ENCODE data around the gene MYO5B. TPM values are rescaled to one million over a fixed set of nuclear protein-coding genes. Genes with fewer than 3 reads are reported as not detected.
"Not testable (repeated sequence)": the region's sequence is repeated elsewhere in the genome, so short reads cannot be mapped to it uniquely, and the experiment has no call there.

MYO5B gene
- 10 to 100 TPM; 32.0 to 63.3 (median 46.8) TPM for total RNA-seq

- Histone ChIP-seq H3K27ac (peak within 1 kb of the TSS; percentile 65 to 87 (median 80)), H3K4me1 (peaks cover 11 to 46% (median 12%) of the 10 kb centered on the region in 3 donors), H3K36me3 (no peaks in the 10 kb centered on the region), H3K27me3 (peaks cover 0 to 84% (median 2%) of the 10 kb centered on the region in 4 donors), H3K4me3 (peak within 1 kb of the TSS; percentile 57 to 83 (median 78)), H3K9me3 (no peaks in the 10 kb centered on the region)
- 5 to 13% methylated on average over 6 to 12 of the region's 115 CpGs for WGBS, 2 donors
- intact Hi-C loops (cut with DNase I) = no loop called here
- DNase-seq = no peak
- TF ChIP-seq POLR2A (IDR thresholded peaks at IDR 0.05) (peak in 3 of 4 donors; percentile 30 to 70 (median 66)), CTCF (IDR thresholded peaks at IDR 0.05) (peak in 4 of 6 experiments; percentile 76 to 91 (median 85))
Observed at GRCh38 chr18:50194631-50195532, at the start of gene MYO5B. MYO5B (minus strand) TSS chr18:50195147; CDS start chr18:50194793, 354 bp downstream.

GRCh38 chr18:50241768-50242167 is 46.8 kb upstream of the MYO5B start:
- H3K27me3 ChIP-seq; DNase-seq; H3K27ac ChIP-seq; H3K4me1 ChIP-seq; H3K4me3 ChIP-seq; H3K36me3 ChIP-seq; intact Hi-C loops (cut with DNase I): not testable (repeated sequence)
- H3K9me3 ChIP-seq = peaks cover 0 to 22% (median 7%) of the 10 kb centered on the region in 3 donors
- WGBS, 2 donors = 72 to 74% methylated on average over 8 of the region's 8 CpGs

GRCh38 chr18:50240080-50240563 is 45.2 kb upstream of the MYO5B start:
- Histone ChIP-seq H3K27me3 (no peaks in the 10 kb centered on the region), H3K27ac (peak overlapping the region; percentile 31 to 64 (median 51)), H3K36me3 (no peaks in the 10 kb centered on the region), H3K4me3 (no peak overlapping the region), H3K9me3 (peaks cover 0 to 22% (median 7%) of the 10 kb centered on the region in 3 donors), H3K4me1 (no peaks in the 10 kb centered on the region)
- no peak for DNase-seq
- 54 to 63% methylated on average over 3 of the region's 3 CpGs for whole genome bisulfite sequencing, 2 donors
- intact Hi-C loops (cut with DNase I) = no loop called here
- TF ChIP-seq POLR2A (IDR thresholded peaks at IDR 0.05) (no peak), CTCF (IDR thresholded peaks at IDR 0.05) (no peak)

GRCh38 chr18:50232419-50232818 is 37.5 kb upstream of the MYO5B start:
- Histone ChIP-seq H3K27me3 (no peaks in the 10 kb centered on the region), H3K36me3 (no peaks in the 10 kb centered on the region), H3K4me1 (no peaks in the 10 kb centered on the region), H3K27ac (no peak overlapping the region), H3K4me3 (no peak overlapping the region), H3K9me3 (no peaks in the 10 kb centered on the region)
- WGBS, 2 donors = 59 to 71% methylated on average over 2 of the region's 2 CpGs
- DNase-seq = no peak
- intact Hi-C loops (cut with DNase I) = no loop called here
- TF ChIP-seq CTCF (IDR thresholded peaks at IDR 0.05) = no peak
- TF ChIP-seq POLR2A (IDR thresholded peaks at IDR 0.05) = no peak

GRCh38 chr18:50231621-50232020 is 36.7 kb upstream of the MYO5B start:
- DNase-seq = no peak
- TF ChIP-seq CTCF (IDR thresholded peaks at IDR 0.05) (no peak), POLR2A (IDR thresholded peaks at IDR 0.05) (no peak)
- Histone ChIP-seq H3K27ac (no peak overlapping the region), H3K36me3 (no peaks in the 10 kb centered on the region), H3K27me3 (no peaks in the 10 kb centered on the region), H3K9me3 (no peaks in the 10 kb centered on the region), H3K4me3 (no peak overlapping the region), H3K4me1 (no peaks in the 10 kb centered on the region)
- 48 to 52% methylated on average over 4 of the region's 4 CpGs for WGBS, 2 donors
- intact Hi-C loops (cut with DNase I) = no loop called here

- H3K27ac ChIP-seq; intact Hi-C loops (cut with DNase I); H3K4me3 ChIP-seq; H3K27me3 ChIP-seq; H3K36me3 ChIP-seq; H3K4me1 ChIP-seq; DNase-seq: not testable (repeated sequence)
- peaks cover 0 to 19% (median 0%) of the 10 kb centered on the region in 3 donors for H3K9me3 ChIP-seq
- WGBS, 2 donors = 69 to 76% methylated on average over 4 of the region's 4 CpGs
Observed at GRCh38 chr18:50220249-50220648, 25.3 kb upstream of the MYO5B start.

All from esophagus squamous epithelium (tissue), 5 donors.